Right forelimb (tissue), 1 donor: ENCODE data around the gene TCF7.

Experiments used
- DNase-seq: peaks from one replicate; pipeline ENCODE4 v3.0.0-alpha.2; 2018

Gene TCF7

GRCh38 chr5:134113902-134114875 is at the start of gene TCF7:
TSS of gene TCF7 (plus strand) at chr5:134114681. CDS start at chr5:134114907, 226 bp downstream.
- peak; percentile 84 for DNase-seq

GRCh38 chr5:134069553-134069952 is 44.9 kb upstream of the TCF7 start:
- no peak for DNase-seq

GRCh38 chr5:134070725-134071613 is 43.5 kb upstream of the TCF7 start:
- no peak for DNase-seq

GRCh38 chr5:134071614-134072207 is 42.8 kb upstream of the TCF7 start:
- DNase-seq, result no peak

GRCh38 chr5:134072471-134073210 is 41.8 kb upstream of the TCF7 start:
- no peak for DNase-seq

- DNase-seq, result no peak
Observed at GRCh38 chr5:134073404-134073803, 41.1 kb upstream of the TCF7 start.

- DNase-seq, result no peak
Observed at GRCh38 chr5:134075102-134075501, 39.4 kb upstream of the TCF7 start.

GRCh38 chr5:134077926-134078580 is 36.4 kb upstream of the TCF7 start:
- no peak for DNase-seq

- DNase-seq, result no peak
Observed at GRCh38 chr5:134079748-134080581, 34.5 kb upstream of the TCF7 start.

GRCh38 chr5:134082264-134082992 is 32.1 kb upstream of the TCF7 start:
- no peak for DNase-seq

GRCh38 chr5:134083517-134083916 is 31.0 kb upstream of the TCF7 start:
- DNase-seq, result no peak

GRCh38 chr5:134084022-134084565 is 30.4 kb upstream of the TCF7 start:
- no peak for DNase-seq

- no peak for DNase-seq
Observed at GRCh38 chr5:134084570-134084969, 29.9 kb upstream of the TCF7 start.

- no peak for DNase-seq
Observed at GRCh38 chr5:134085411-134085810, 29.1 kb upstream of the TCF7 start.

GRCh38 chr5:134086225-134086942 is 28.1 kb upstream of the TCF7 start:
- DNase-seq, result no peak

GRCh38 chr5:134086943-134087305 is 27.6 kb upstream of the TCF7 start:
- DNase-seq, result no peak

- no peak for DNase-seq
Observed at GRCh38 chr5:134088291-134088690, 26.2 kb upstream of the TCF7 start.

GRCh38 chr5:134088994-134089560 is 25.4 kb upstream of the TCF7 start:
- DNase-seq, result no peak

GRCh38 chr5:134090522-134090921 is 24.0 kb upstream of the TCF7 start:
- DNase-seq, result no peak
